Epithelial cell of proximal tubule (primary cell): ENCODE data around the gene MS4A14. TPM values are rescaled to one million over a fixed set of nuclear protein-coding genes. Genes with fewer than 3 reads are reported as not detected.

Source experiments
- DNase-seq: peaks from one replicate; pipeline ENCODE4 v3.0.0-alpha.2; 2011; ENCODE audit warnings: low read depth
- H3K4me3 ChIP-seq: 2 replicates; pipeline ENCODE4 v1.5.1; 2011; ENCODE audit warnings: low read depth, mild to moderate bottlenecking, low read length
- total RNA-seq: library from RNA; depleted of rRNA; stranded (reverse); fragments of >200 nt; gene quantifications from 2 replicates; pipeline ENCODE4 v1.2.3, GENCODE V29; 2015
- TF ChIP-seq, protein P1 (sequence below): conservative IDR thresholded peaks from 2 replicates; pipeline ENCODE4 v1.5.1; 2012; ENCODE audit warnings: low read depth, mild to moderate bottlenecking, low read length

The MS4A14 gene
- total RNA-seq, 1 donor from 2014 or later = not detected

DNA sequence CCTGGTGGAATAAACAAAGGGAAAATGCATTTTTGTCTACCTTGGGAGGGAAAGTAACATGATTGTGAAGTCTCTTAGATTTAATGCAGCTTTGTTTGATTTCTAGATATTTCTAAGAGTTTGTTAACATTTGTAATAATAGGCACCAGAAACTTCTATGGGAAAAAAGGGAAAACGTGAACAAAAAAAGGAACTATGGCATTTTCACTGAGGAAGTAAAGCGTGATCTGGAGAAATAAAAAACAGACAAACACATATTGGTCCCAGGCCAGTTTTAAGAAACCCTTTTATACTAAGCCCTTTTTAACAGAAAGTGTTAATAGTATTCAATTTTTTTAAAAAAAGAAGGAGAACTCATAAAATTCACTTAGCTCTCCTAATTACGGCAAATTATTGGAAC lies 24.9 kb upstream of the MS4A14 start:
- TF ChIP-seq, protein P1, sequence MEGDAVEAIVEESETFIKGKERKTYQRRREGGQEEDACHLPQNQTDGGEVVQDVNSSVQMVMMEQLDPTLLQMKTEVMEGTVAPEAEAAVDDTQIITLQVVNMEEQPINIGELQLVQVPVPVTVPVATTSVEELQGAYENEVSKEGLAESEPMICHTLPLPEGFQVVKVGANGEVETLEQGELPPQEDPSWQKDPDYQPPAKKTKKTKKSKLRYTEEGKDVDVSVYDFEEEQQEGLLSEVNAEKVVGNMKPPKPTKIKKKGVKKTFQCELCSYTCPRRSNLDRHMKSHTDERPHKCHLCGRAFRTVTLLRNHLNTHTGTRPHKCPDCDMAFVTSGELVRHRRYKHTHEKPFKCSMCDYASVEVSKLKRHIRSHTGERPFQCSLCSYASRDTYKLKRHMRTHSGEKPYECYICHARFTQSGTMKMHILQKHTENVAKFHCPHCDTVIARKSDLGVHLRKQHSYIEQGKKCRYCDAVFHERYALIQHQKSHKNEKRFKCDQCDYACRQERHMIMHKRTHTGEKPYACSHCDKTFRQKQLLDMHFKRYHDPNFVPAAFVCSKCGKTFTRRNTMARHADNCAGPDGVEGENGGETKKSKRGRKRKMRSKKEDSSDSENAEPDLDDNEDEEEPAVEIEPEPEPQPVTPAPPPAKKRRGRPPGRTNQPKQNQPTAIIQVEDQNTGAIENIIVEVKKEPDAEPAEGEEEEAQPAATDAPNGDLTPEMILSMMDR = no peak
- DNase-seq = no peak
- no peak overlapping the region for H3K4me3 ChIP-seq

DNA sequence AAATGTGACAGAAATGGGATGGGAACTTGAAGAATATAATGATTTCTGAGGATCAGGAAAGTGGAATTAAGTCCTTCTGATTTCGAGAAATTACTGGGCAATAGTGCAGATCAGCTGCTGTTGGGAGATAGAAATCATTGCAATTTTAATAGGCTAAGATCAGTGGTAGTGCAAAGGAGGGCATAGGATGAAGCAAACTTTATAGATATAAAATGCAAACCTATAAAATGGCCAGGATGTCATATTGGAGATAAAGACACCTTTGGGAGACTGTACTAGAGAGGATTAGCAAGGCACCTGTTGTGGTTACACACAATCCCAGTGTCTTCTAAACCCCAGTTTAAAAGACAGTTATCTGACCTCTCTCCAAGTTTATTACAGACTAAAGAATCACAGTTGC lies 24.4 kb upstream of the MS4A14 start:
- TF ChIP-seq, protein P1 = no peak
- no peak overlapping the region for H3K4me3 ChIP-seq
- DNase-seq = no peak

DNA sequence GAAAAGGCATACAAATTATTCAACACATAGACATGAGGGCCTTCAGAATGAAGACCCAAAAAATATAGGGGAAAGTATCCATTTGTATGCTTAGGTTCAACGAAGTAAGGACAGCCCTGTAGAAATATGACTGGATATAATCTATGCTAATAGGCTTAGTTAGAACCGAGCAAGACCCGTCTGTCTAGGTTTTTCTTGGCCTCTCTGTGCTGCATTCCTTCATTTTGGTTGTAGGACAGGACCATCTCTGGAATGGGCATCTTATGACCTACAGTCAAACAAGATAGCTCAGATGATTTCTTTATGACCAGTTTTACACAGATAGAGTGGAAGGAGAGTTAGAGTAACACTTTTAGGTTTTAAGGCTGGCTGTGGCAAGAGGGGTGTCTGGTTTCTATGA lies 23.5 kb upstream of the MS4A14 start:
- H3K4me3 ChIP-seq = no peak overlapping the region
- TF ChIP-seq, protein P1 = no peak
- DNase-seq = no peak

DNA sequence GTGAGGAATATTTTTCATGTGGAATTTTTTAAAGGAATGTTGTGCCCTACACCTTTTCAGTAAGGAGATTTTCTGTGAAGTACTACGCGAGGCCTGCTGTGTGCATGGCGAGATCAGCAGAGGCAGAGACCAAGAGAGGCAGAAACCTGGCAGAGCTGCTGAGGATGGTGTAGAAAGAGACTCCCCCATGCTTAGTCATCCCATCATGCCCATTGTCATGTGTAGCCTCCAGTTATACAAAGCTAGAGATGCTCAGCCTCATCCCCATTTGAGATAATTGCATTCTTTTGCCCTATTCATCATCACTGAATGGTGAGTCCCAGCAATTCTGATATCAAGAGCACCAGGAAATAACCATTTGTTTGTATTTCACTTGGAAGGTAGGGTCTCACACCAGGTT lies 20.9 kb upstream of the MS4A14 start:
- no peak overlapping the region for H3K4me3 ChIP-seq
- TF ChIP-seq, protein P1 = no peak
- no peak for DNase-seq

DNA sequence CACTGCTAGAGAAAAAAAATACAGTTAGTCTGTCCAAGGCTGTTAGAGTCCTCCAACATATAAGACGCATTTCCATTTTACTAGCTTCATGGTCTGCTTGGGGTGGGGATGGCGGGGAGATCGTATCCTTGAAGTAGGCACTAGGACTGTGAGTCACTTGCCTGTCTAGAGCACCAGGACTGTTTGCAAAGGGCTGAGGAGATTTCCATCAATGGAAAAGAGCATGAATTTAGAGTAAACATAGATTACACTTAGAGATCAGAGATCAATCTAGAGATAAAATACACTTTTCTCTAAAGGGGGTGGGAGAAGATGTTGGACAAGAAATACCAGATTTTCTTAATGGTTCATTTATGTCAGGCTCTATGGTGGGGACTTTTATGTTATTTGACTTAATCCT lies 19.7 kb upstream of the MS4A14 start:
- no peak for DNase-seq
- TF ChIP-seq, protein P1 = no peak
- no peak overlapping the region for H3K4me3 ChIP-seq

DNA sequence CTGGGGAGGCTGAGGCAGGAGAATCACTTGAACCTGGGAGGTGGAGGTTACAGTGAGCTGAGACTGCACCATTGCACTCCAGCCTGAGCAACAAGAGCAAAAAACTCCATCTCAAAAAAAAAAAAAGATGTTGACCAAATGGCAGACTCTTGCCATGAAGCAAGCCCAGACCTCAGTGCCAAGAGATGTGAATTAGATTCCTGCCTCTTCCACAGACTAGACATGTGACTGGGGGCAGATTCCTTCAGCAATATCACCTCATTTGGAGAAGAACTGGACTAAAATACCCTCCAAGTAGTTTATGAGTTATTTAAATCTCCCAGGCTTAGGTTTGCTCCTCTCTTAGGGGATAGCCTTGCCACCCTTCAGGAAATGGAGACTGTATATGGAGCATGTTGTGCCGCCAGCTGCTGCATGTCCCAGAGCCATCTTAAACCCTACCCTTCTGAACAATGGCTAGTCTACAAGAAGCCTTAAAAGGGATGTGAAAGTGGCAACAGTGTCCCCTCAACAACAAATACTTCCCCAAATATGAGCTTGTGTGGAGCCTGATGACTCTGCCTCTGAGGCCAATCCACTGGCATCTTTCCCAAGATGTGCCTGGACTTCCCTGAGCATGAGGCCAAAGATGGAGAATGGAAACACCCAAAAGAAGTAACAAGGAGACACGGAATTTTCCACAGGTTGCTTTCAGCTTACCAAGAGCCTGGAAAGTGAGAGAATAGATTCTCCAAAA lies 18.7 kb upstream of the MS4A14 start:
- DNase-seq = no peak
- TF ChIP-seq, protein P1 = no peak
- H3K4me3 ChIP-seq = no peak overlapping the region

DNA sequence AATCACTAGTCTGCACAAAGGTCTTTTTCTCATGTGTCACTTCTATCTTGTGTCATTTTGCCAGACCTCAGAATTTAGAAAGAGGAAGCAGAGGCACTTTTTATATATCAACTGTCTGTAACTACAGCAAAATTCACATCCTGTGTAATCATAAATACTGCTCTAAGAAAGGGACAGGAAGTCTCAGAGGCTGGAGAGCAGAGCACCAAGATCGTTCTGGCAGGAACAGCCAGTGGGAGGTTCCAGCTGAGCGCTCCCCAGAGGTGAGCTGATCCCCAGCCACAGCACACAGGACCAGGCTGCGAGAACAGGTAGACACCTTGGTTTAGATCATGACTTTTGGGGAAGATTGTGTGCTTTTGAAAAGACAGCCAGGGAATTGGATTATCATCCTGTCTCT lies 17.9 kb upstream of the MS4A14 start, which contains the start of gene MS4A7:
Gene MS4A7, plus strand, starts transcription at position 179 of the 400 bp plus-strand sequence. CDS start 4,610 bp downstream, outside the sequence.
- TF ChIP-seq, protein P1 = no peak
- H3K4me3 ChIP-seq = no peak within 1 kb of the TSS
- DNase-seq = no peak
